ENCODE data around the gene CUX1. TPM values are rescaled to one million over a fixed set of nuclear protein-coding genes. Genes with fewer than 3 reads are reported as not detected.

CUX1 gene
- total and polyA plus RNA-seq, 2 of the 13 experiments (the other 11 are each of a cell fraction or from before 2014, with no cell fraction given) = 13.7 to 14.9 TPM

DNA sequence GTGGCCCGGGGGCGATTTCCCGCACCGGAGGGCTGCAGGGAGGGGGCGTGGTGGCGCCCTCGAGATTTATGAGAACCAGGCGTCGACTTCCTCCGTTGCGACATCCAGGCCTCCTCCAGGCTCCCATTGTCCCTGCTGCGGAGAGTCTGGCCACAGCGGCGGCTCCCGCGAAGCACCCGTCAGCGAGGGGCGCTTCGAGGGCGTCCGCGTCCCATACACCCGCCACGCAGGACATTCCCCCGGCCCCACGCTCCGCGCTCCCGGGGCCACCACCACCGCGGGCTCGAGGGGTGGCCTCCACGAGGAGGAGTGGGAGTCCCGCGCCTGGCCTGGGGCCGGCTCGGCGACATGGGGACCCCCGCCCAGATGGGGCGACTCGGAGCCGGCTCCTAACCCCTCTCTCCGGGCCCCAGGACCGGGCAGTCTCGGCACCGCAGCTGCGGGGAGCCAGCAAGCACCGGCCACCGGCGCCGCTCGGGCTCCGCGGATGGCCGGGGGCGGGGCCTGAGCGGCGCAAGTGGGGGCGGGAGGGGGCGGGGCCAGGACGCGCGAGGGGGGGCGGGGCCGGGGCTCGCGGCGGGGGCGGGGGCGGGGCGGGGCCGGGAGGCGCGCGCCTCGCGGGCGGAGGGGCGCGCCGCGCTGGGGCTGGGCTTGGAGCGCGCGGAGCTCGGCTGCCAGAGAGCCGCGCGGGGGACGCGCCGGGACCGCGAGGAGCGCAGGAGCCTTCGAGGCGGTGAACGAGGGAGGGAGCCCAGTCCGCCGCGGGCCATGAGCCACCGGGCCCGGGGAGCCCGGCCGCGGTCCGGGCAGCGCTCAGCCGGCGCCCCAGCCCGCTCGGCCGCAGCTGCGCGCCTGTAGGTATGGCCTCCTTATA, 469.0 kb downstream of the CUX1 start, which contains the start of gene SH2B2 (continued):
- TF ChIP-seq, protein P1, sequence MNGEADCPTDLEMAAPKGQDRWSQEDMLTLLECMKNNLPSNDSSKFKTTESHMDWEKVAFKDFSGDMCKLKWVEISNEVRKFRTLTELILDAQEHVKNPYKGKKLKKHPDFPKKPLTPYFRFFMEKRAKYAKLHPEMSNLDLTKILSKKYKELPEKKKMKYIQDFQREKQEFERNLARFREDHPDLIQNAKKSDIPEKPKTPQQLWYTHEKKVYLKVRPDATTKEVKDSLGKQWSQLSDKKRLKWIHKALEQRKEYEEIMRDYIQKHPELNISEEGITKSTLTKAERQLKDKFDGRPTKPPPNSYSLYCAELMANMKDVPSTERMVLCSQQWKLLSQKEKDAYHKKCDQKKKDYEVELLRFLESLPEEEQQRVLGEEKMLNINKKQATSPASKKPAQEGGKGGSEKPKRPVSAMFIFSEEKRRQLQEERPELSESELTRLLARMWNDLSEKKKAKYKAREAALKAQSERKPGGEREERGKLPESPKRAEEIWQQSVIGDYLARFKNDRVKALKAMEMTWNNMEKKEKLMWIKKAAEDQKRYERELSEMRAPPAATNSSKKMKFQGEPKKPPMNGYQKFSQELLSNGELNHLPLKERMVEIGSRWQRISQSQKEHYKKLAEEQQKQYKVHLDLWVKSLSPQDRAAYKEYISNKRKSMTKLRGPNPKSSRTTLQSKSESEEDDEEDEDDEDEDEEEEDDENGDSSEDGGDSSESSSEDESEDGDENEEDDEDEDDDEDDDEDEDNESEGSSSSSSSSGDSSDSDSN (CRISPR knock-in tag; IDR thresholded peaks at IDR 0.05) = peak; percentile 52; the same call in 1 of the 2 replicates
- TF ChIP-seq KLF6 (CRISPR knock-in tag; IDR thresholded peaks at IDR 0.05) (no peak; the same call in 1 of the 2 replicates), MATR3 (CRISPR knock-in tag; IDR thresholded peaks at IDR 0.05) (no peak), GATA4 (IDR thresholded peaks at IDR 0.05; ENCODE audit: borderline replicate concordance, low read depth) (no peak), POLR2A (IDR thresholded peaks at IDR 0.05; ENCODE audit: insufficient read depth in 1 of 2, low read depth in 2 of 2, low read length in 2 of 2) (peak; percentile 28 to 75; a peak in 2 of 4 replicates), CREBL2 (CRISPR knock-in tag; IDR thresholded peaks at IDR 0.05; ENCODE audit: borderline replicate concordance) (no peak; the same call in 1 of the 2 replicates), MYPOP (CRISPR knock-in tag; IDR thresholded peaks at IDR 0.05) (no peak), NR2F2 (IDR thresholded peaks at IDR 0.05; ENCODE audit: borderline replicate concordance, low read depth) (no peak), TCF7 (IDR thresholded peaks at IDR 0.05; ENCODE audit: low read depth) (no peak), MXI1 (IDR thresholded peaks at IDR 0.05; ENCODE audit: borderline replicate concordance, low read depth, low read length) (peak; percentile 38; the same call in 1 of the 3 replicates), ZKSCAN1 (IDR thresholded peaks at IDR 0.05; ENCODE audit: low read length) (no peak), HNRNPH1 (optimal IDR thresholded peaks at IDR 0.05; ENCODE audit: low read depth, low read length) (no peak), ZNF235 (CRISPR knock-in tag; IDR thresholded peaks at IDR 0.05; ENCODE audit: borderline replicate concordance) (0 out of 2 replicates have a peak, but pooled peaks have one; percentile 43), THAP7 (CRISPR knock-in tag; IDR thresholded peaks at IDR 0.05) (no peak), TCF7L2 (IDR thresholded peaks at IDR 0.05; ENCODE audit: low read depth, low read length) (no peak), ZNF30 (CRISPR knock-in tag; IDR thresholded peaks at IDR 0.05) (no peak), ZFP36L1 (CRISPR knock-in tag; IDR thresholded peaks at IDR 0.05) (no peak), DR1 (CRISPR knock-in tag; IDR thresholded peaks at IDR 0.05) (0 out of 2 replicates have a peak, but pooled peaks have one; percentile 32), ZNF12 (CRISPR knock-in tag; IDR thresholded peaks at IDR 0.05) (no peak), ZNF207 (IDR thresholded peaks at IDR 0.05; ENCODE audit: borderline replicate concordance) (no peak)
- TF ChIP-seq, protein P2, sequence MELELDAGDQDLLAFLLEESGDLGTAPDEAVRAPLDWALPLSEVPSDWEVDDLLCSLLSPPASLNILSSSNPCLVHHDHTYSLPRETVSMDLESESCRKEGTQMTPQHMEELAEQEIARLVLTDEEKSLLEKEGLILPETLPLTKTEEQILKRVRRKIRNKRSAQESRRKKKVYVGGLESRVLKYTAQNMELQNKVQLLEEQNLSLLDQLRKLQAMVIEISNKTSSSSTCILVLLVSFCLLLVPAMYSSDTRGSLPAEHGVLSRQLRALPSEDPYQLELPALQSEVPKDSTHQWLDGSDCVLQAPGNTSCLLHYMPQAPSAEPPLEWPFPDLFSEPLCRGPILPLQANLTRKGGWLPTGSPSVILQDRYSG (CRISPR knock-in tag; IDR thresholded peaks at IDR 0.05) = peak; percentile 41; the same call in 1 of the 2 replicates
